SW 1271 (cell line): ENCODE measurements around the gene PRKAR2A.
"Not testable (repeated sequence)": the region's sequence is repeated elsewhere in the genome, so short reads cannot be mapped to it uniquely, and the experiment has no call there.

Experiments
- DNase-seq, 2 experiments: peaks; one replicate each; lab custom pipeline; 2025; lab: John Stamatoyannopoulos, UW

PRKAR2A gene

DNA sequence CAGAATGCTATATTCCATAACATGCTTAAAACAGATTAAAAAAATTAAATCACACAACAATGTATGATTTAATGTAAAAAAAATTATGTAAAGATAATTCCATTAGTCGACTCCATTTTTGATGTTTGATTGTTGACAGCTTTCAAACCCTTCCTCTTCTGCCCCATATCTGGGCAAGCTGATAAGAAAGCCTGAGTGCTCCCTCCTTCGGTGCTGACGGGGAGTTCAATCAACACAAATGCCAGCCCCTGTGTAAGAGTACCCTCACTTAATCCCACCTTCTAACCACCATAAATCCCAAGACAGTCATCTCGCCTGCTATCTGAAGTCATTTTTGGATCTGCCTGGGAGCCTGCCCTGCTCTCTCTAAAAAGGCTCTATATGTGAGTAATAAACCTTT lies 70.8 kb downstream of the PRKAR2A start:
- no peak for DNase-seq

DNA sequence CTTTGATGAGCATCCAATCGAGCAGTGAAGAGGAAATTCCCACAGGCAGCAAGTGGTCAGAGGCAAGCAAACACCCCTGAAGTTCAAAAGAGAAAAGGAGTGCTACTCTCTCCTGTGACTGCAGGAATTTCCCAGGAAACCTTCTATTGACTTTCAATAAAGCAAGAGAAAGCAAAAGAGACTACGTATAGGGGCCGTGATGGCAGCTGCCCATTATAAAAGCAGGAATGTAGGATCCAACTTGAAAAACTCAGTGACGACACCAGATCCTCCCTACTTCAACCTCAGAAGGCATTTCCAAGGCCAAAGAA lies 77.5 kb downstream of the PRKAR2A start:
- DNase-seq = no peak

- DNase-seq = no peak
Measured at GRCh38 chr3:48765376-48765775, 82.3 kb downstream of the PRKAR2A start.

DNA sequence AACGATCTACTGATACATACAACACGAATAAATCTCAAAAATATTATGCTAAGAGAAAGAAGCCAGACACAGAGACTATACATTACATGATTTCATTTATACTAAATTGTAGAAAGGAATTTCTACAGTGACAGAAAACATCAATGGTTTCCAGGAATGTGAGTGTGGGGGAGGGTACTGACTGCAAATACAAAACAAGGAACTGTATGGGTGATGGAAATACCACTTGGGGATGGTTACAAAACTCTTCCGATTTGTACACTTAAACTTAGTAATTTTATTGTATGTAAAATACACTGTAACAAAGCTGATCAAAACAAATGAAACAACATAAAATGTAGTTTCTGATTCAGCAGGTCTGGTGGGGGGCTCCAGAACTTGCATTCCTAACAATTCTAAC lies 84.9 kb downstream of the PRKAR2A start:
- no peak for DNase-seq

DNA sequence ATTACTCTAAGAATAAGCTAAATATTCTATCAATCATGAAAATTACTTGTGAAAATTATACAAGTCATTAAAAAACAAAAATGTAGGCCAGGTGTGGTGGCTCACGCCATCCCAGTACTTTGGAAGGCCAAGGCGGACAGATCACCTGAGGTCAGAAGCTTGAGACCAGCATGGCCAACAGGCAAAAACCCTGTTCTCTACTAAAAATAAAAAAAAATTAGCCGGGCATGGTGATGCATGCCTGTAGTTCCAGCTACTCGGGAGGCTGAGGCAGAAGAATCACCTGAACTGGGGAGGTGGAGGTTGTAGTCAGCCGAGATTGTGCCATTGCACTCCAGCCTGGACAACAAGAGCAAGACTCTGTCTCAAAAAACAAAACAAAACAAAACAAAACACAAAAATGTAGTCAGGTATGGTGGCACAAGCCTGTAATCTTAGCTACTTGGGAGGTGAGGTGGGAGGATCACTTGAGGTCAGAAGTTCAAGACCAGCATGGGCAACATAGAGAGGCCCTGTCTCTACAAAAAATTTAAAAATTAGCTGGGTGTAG lies 87.6 kb downstream of the PRKAR2A start:
- DNase-seq = not testable (repeated sequence)

- DNase-seq = not testable (repeated sequence)
Measured at GRCh38 chr3:48759531-48759930, 88.1 kb downstream of the PRKAR2A start.

- DNase-seq = no peak
Measured at GRCh38 chr3:48759071-48759470, 88.6 kb downstream of the PRKAR2A start.

DNA sequence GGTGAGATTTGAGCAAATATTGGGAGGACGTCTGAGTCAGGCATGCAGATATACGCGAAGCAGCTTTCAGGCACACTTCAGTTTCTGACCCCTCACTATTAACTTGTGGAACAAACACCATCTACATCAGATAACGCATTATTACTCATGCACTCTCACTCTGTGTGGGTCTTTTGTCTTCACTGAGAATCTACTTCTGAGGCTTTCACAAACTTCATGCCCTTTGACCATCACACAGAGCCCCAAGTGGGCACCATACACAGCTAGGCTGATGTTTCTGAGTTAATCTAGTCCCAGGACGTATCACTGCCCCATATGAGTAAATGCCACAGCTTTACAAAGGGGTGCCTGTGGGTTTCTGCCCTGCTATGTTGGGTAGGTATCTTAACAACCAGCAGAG lies 91.0 kb downstream of the PRKAR2A start:
- DNase-seq = no peak

GRCh38 chr3:48750856-48751255 lies 96.8 kb downstream of the PRKAR2A start:
- DNase-seq = no peak

DNA sequence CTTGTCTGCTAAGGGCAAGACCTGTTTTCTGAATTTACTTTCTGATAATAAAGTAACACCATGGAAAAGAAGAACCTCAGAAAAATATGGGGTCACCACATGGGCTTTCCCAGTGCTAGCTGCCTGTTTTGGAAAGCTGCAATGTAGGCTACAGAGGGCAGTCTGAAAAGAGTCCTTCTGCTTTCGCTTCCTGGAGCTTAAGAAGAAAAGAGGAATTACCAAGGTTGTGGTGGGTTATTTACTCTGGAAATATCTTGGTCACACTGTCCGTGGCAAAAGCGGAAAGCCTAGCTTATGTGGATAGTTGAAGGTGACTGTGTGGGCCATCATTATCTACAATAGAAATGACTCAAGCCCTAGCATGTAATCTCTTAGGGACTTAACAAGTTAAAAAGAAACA lies 98.9 kb downstream of the PRKAR2A start:
- DNase-seq = no peak

DNA sequence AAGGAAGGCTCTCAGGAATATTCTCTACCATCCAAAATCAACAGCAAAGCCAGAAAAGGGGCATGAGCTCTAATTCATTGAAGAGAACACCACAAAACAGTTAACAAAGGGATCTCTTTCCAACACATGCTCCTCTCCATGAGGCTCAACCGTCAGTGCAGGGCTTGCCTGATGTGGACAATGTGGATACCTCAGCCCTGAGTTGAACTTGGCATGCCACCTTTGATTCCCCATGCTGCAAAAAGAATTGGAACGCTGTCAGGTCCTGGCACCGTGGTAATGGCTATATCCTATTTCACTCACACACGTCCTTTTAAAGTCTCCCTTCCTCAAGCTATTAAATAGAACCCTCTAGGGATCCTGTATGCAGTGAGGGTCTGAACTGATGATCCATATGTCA lies 100.0 kb downstream of the PRKAR2A start:
- DNase-seq = no peak

- no peak for DNase-seq
Measured at GRCh38 chr3:48747015-48747615, 100.6 kb downstream of the PRKAR2A start.

DNA sequence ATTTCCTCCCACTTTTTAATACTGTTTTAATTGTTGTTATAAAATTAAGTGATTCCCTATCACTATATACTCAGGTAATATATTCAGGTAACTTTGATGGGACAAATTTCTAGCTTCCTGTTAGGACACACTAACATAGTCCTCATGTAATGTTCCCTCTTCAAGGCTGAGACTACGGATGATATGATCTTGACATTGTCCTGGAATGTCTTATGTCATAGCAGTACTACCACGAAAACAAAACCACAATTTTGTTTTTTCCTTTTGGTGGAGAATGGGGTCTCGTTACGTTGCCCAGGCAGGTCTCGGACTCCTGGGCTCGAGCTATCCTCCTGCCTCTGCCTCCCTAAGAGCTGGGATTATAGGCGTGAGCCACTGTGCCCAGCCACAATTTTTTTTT lies 103.9 kb downstream of the PRKAR2A start:
- no peak for DNase-seq

- not testable (repeated sequence) for DNase-seq
Measured at GRCh38 chr3:48741226-48741625, 106.4 kb downstream of the PRKAR2A start.

GRCh38 chr3:48739955-48740823 lies 107.5 kb downstream of the PRKAR2A start:
- DNase-seq = no peak

DNA sequence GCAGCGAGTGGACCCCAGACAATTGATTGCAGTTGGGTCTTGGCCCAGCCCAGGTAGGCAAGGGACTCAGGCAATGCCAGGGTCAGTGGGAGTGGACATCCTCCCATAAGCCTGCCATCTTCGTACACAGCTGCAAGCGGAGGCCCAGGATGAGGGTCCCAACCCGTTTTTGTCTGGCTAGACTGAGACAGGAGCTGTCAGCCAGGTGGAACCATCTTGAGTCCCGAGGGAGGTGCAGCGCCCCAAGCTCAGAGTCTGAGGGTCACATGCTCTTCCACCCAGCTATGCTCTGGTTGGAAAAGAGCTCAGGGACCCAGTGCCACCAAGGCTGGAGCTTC lies 108.1 kb downstream of the PRKAR2A start:
- no peak for DNase-seq

DNA sequence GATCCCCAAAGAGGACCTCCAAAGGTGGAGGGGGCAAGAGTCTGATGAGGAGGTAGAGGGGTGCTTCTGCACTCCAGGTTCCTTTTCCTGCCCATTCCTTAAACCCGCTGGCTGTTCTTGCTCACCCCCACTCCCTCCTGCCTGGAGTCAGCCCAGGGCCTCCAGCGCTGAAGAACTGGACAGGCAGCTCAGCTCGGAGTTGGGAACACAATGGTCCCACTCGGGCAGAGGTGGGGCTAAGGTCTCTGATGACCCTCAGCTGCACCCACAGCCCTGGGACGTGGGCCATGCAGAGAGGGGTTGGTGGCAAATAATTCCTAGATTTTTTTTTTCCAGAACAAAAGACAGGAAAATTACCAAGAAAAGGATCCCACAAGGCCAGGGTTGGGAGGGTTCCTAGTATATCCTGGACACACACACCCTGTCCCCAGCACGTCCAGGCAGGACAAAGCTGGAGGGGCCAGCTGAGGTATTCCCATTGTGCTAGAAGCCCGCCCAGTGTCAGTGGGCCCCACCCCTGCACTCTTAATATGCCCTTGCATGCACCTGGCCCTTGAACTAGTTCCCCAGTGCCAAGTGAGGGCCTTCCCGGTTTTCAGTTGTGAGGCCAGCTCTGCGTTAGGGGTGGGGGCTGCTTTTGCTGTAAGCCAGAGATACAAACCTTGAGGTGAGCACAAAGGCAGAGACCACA lies 108.6 kb downstream of the PRKAR2A start:
- no peak for DNase-seq

- no peak for DNase-seq
Measured at GRCh38 chr3:48738144-48738536, 109.5 kb downstream of the PRKAR2A start.

- DNase-seq = not testable (repeated sequence)
Measured at GRCh38 chr3:48735075-48735767, 112.5 kb downstream of the PRKAR2A start.

DNA sequence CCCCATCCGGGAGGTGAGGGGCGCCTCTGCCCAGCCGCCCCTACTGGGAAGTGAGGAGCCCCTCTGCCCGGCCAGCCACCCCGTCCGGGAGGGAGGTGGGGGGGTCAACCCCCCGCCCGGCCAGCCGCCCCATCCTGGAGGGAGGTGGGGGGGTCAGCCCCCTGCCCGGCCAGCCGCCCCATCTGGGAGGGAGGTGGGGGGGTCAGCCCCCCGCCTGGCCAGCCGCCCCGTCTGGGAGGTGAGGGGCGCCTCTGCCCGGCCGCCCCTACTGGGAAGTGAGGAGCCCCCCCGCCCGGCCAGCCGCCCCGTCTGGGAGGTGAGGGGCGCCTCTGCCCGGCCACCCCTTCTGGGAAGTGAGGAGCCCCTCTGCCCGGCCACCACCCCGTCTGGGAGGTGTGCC lies 113.1 kb downstream of the PRKAR2A start:
- DNase-seq = not testable (repeated sequence)

DNA sequence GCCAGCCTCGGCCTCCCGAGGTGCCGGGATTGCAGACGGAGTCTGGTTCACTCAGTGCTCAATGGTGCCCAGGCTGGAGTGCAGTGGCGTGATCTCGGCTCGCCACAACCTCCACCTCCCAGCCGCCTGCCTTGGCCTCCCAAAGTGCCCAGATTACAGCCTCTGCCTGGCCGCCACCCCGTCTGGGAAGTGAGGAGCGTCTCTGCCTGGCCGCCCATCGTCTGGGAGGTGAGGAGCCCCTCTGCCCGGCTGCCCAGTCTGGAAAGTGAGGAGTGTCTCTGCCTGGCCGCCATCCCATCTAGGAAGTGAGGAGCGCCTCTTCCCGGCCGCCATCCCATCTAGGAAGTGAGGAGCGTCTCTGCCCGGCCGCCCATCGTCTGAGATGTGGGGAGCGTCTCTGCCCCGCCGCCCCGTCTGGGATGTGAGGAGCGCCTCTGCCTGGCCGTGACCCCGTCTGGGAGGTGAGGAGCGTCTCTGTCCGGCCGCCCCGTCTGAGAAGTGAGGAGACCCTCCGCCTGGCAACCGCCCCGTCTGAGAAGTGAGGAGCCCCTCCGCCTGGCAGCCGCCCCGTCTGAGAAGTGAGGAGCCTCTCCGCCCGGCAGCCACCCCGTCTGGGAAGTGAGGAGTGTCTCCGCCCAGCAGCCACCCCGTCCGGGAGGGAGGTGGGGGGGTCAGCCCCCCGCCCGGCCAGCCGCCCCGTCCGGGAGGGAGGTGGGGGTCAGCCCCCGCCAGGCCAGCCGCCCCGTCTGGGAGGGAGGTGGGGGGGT lies 113.7 kb downstream of the PRKAR2A start:
- DNase-seq = not testable (repeated sequence)

- DNase-seq = no peak
Measured at GRCh38 chr3:48727511-48727910, 120.2 kb downstream of the PRKAR2A start.
